Panc1 (cell line): ENCODE data around the gene HMGCLL1. TPM values are rescaled to one million over a fixed set of nuclear protein-coding genes. Genes with fewer than 3 reads are reported as not detected.

Source experiments
- ATAC-seq: fragments of 200-7000 bp; cut with Tn5 transposase; 2 replicates; pipeline ENCODE4 v1.9.1; 2020; ENCODE audit warnings: mild to moderate bottlenecking, moderate library complexity
- Bru-seq: library from RNA; stranded (reverse); fragments of 400-500 nt; gene quantifications from one replicate; lab custom pipeline; 2021; lab: Mats Ljungman, UMichigan
- BruChase-seq, 2 experiments: library from RNA; stranded (reverse); fragments of 400-500 nt; gene quantifications; one replicate each; lab custom pipeline; 2021; lab: Mats Ljungman, UMichigan
- BruUV-seq: library from RNA; stranded (reverse); fragments of 400-500 nt; replicated peaks from 2 replicates; lab custom pipeline; 2021; lab: Mats Ljungman, UMichigan
- CTCF ChIA-PET: fragments of 300-600 bp; sonication (Branson Sonifier 250); formaldehyde crosslinking; loops from one replicate; lab custom pipeline; 2022; ENCODE audit warnings: antibody characterized with exemption; lab: Charles Lee
- POLR2A ChIA-PET: fragments of 300-600 bp; sonication (Branson Sonifier 250); formaldehyde crosslinking; loops from one replicate; lab custom pipeline; 2022; ENCODE audit warnings: antibody characterized with exemption; lab: Charles Lee
- DNase-seq: peaks from one replicate; pipeline ENCODE4 v3.0.0-alpha.2; 2010; ENCODE audit warnings: low read depth, low spot score
- H3K27ac ChIP-seq: 2 replicates; pipeline ENCODE4 v1.5.1; 2011; ENCODE audit warnings: mild to moderate bottlenecking, low read length, inconsistent platforms
- H3K27me3 ChIP-seq: fragments of 200-500 bp; sonication (Bioruptor generic); 2 replicates; pipeline ENCODE4 v1.6.0; 2014; ENCODE audit warnings: low read length, inconsistent platforms; ENCODE audit not compliant: control insufficient read depth, insufficient read depth
- H3K36me3 ChIP-seq: fragments of 200-500 bp; sonication (Bioruptor generic); 2 replicates; pipeline ENCODE4 v1.5.1; 2014; ENCODE audit warnings: inconsistent platforms, mild to moderate bottlenecking, low read length, moderate library complexity; ENCODE audit not compliant: control insufficient read depth, insufficient read depth
- H3K4me1 ChIP-seq: 2 replicates; pipeline ENCODE4 v1.5.1; 2011; ENCODE audit warnings: inconsistent platforms, mild to moderate bottlenecking, low read length, moderate library complexity; ENCODE audit not compliant: control insufficient read depth, insufficient read depth
- H3K4me3 ChIP-seq, 2 experiments: 2 replicates each; pipeline ENCODE4 v1.5.1; 2011 to 2012; ENCODE audit warnings: low read depth in 2 of 2, low read length in 2 of 2, mild to moderate bottlenecking in 2 of 2, inconsistent platforms in 1 of 2, moderate library complexity in 1 of 2
- H3K9me3 ChIP-seq: fragments of 200-500 bp; sonication (Bioruptor generic); 2 replicates; pipeline ENCODE4 v1.5.1; 2014; ENCODE audit warnings: low read depth, mild to moderate bottlenecking, inconsistent platforms, low read length, moderate library complexity; ENCODE audit not compliant: control insufficient read depth, insufficient read depth
- POLR2AphosphoS5 ChIP-seq: IDR thresholded peaks from 2 replicates; pipeline ENCODE4 v1.6.1; 2012; ENCODE audit warnings: mild to moderate bottlenecking, low read depth, low read length, moderate library complexity
- REST ChIP-seq, 2 experiments: IDR thresholded peaks; 2 replicates each; pipeline ENCODE4 v1.6.1; 2011 to 2012; ENCODE audit warnings: low read depth in 2 of 2, control low read depth in 1 of 2, low read length in 1 of 2, mild to moderate bottlenecking in 1 of 2, moderate library complexity in 1 of 2; ENCODE audit not compliant: insufficient read depth in 1 of 2
- SIN3A ChIP-seq: IDR thresholded peaks from 2 replicates; pipeline ENCODE4 v1.6.1; 2012; ENCODE audit warnings: low read depth, mild to moderate bottlenecking, low read length, moderate library complexity, borderline replicate concordance; ENCODE audit not compliant: insufficient read depth
- TCF7L2 ChIP-seq: IDR thresholded peaks from 2 replicates; pipeline ENCODE4 v1.6.1; 2011; ENCODE audit warnings: mild to moderate bottlenecking, low read depth, low read length, inconsistent platforms
- in situ Hi-C: cut with HindIII; loops from 2 replicates; pipeline ENCODE4 v1.10.0; 2016; ENCODE audit warnings: low sequenced_read_pairs, low pct_unique_long_range_greater_than_20kb
- intact Hi-C: fragments of 100-400 bp; cut with micrococcal nuclease; formaldehyde crosslinking; loops from one replicate; pipeline ENCODE4 v1.10.0; 2022; ENCODE audit not compliant: unreplicated experiment
- long read RNA-seq: library from polyadenylated mRNA; unstranded; transcript quantifications from one replicate; pipeline ENCODE4 v2.0.0, GENCODE V29; 2021; ENCODE audit not compliant: unreplicated experiment
- polyA plus RNA-seq: library from polyadenylated mRNA; unstranded; fragments of >200 nt; gene quantifications from one replicate; pipeline ENCODE4 v1.2.1, GENCODE V29; 2012; ENCODE audit warnings: missing spikeins; ENCODE audit not compliant: insufficient read length
- total RNA-seq: library from RNA; stranded (reverse); gene quantifications from one replicate; pipeline ENCODE4 v1.2.1, GENCODE V29; 2021; ENCODE audit not compliant: unreplicated experiment
- TF ChIP-seq, protein P1 (sequence below): fragments of 450-650 bp; IDR thresholded peaks from 2 replicates; pipeline ENCODE4 v1.5.1; 2017; ENCODE audit warnings: mild to moderate bottlenecking

Gene HMGCLL1
- total RNA-seq, result not detected
- polyA plus RNA-seq, result not detected
- Bru-seq, nascent RNA, result percentile 6 among the genes with signal in this experiment
- BruChase-seq, experiment 1, labeled RNA remaining after a 2-hour chase, result percentile 9 among the genes with signal in this experiment
- percentile 3 among the genes with signal in this experiment for BruChase-seq, experiment 2, labeled RNA remaining after a 6-hour chase
- long read RNA-seq, result 0 reads

DNA sequence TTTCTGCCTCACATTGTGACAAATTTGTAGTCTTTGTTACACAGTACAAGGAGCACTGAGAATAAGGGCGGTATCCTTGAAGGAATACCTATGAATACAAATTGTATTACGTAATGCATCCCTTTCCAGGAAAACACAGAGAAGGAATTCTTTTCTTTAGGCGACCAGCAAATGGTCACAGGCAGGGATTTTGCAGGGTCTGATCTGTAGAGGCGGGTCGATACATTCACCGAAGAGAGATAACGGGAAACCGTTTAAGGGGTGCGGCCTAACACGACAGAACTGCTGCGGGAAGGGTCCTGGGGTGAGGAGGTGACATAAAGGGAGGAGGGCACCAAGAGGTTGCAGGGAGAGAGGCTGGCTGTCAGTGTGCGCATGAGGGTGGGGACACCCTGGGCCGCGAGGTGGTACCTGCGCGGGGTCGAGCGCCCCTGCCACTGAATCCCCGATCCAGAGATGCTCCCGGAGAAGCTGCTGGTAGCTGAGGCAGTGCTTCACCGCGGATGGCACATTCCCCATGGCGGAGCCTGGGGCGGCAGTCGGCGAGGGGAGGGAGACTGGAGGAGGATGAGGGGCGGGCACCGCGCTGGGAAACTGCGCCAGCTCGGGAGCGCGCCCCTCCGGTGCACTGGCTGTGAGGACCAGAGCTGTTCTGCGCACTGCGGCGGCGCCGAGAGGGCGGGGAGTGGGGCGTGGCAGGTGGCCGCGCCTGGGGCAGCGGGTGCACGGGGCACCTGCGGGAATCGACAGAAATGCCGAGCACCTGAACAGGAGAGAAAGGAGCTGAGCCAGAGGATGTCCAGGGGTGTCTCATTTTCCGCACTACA, at the start of gene HMGCLL1:
TSS of gene HMGCLL1 (minus strand) at position 656 of the 827 bp plus-strand sequence. CDS start at position 519, 137 bp downstream.
- H3K9me3 ChIP-seq, result peaks cover 7% of the 10 kb centered on the region
- intact Hi-C loops (no loop called here), in situ Hi-C loops (no loop called here)
- no TSS peak for BruUV-seq
- POLR2A ChIA-PET, result no interaction called here
- no peaks in the 10 kb centered on the region for H3K4me1 ChIP-seq
- CTCF ChIA-PET, result no interaction called here
- no peak for TF ChIP-seq POLR2AphosphoS5
- no peak for TF ChIP-seq TCF7L2
- TF ChIP-seq, protein P1, sequence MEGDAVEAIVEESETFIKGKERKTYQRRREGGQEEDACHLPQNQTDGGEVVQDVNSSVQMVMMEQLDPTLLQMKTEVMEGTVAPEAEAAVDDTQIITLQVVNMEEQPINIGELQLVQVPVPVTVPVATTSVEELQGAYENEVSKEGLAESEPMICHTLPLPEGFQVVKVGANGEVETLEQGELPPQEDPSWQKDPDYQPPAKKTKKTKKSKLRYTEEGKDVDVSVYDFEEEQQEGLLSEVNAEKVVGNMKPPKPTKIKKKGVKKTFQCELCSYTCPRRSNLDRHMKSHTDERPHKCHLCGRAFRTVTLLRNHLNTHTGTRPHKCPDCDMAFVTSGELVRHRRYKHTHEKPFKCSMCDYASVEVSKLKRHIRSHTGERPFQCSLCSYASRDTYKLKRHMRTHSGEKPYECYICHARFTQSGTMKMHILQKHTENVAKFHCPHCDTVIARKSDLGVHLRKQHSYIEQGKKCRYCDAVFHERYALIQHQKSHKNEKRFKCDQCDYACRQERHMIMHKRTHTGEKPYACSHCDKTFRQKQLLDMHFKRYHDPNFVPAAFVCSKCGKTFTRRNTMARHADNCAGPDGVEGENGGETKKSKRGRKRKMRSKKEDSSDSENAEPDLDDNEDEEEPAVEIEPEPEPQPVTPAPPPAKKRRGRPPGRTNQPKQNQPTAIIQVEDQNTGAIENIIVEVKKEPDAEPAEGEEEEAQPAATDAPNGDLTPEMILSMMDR, result no peak
- TF ChIP-seq SIN3A, result no peak
- TF ChIP-seq REST (IDR thresholded peaks at IDR 0.05; ENCODE audit: insufficient read depth in 1 of 2, low read depth in 2 of 2, low read length in 1 of 2), result no peak
- H3K4me3 ChIP-seq, result peak within 1 kb of the TSS in 1 of 2 experiments; percentile 1; a peak in 1 of 4 replicates
- H3K36me3 ChIP-seq, result no peaks in the 10 kb centered on the region
- no peak within 1 kb of the TSS for H3K27ac ChIP-seq
- ATAC-seq, result no peak
- DNase-seq, result no peak
- H3K27me3 ChIP-seq, result no peaks in the 10 kb centered on the region

DNA sequence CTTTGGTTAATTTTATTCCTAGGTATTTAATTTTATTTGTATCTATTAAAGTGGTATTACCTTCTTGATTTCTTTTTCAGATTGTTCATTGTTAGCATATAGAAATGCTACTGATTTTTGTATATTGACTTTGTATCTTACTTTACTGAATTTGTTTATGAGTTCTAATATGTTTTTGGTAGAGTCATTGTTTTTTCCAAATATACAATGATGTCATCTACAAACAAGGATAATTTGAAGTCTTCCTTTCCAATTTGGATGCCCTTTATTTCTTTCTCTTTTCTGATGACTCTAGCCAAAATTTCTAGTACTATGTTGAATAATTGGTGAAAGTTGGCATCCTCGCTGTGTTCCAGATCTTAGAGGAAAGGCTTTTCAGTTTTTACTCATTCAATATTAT, 43.0 kb upstream of the HMGCLL1 start:
- H3K27me3 ChIP-seq, result no peaks in the 10 kb centered on the region
- no peak overlapping the region for H3K27ac ChIP-seq
- H3K9me3 ChIP-seq, result no peaks in the 10 kb centered on the region
- ATAC-seq (no peak), DNase-seq (no peak)
- ChIA-PET CTCF (no interaction called here), POLR2A (no interaction called here)
- H3K4me1 ChIP-seq, result no peaks in the 10 kb centered on the region
- no peak overlapping the region for H3K4me3 ChIP-seq
- in situ Hi-C loops (no loop called here), intact Hi-C loops (no loop called here)
- no peak for TF ChIP-seq REST (IDR thresholded peaks at IDR 0.05; ENCODE audit: insufficient read depth in 1 of 2, low read depth in 2 of 2, low read length in 1 of 2)
- TF ChIP-seq SIN3A, result no peak
- TF ChIP-seq, protein P1, result no peak
- TF ChIP-seq POLR2AphosphoS5, result no peak
- no peak for TF ChIP-seq TCF7L2
- BruUV-seq, result no TSS peak
- no peaks in the 10 kb centered on the region for H3K36me3 ChIP-seq
